GM10266 (cell line): Measurements from ENCODE around the gene GALM.

Source experiments
- DNase-seq: peaks from one replicate; pipeline ENCODE4 v3.0.0; 2012; ENCODE audit errors: extremely low spot score
- CTCF ChIP-seq: IDR thresholded peaks from 2 replicates; pipeline ENCODE4 v1.5.1; 2012; ENCODE audit warnings: mild to moderate bottlenecking, low read depth; ENCODE audit not compliant: control insufficient read depth, insufficient read depth; ENCODE audit errors: missing control alignments

GALM gene

GRCh38 chr2:38665854-38666555 lies at the start of gene GALM:
TSS of gene GALM (plus strand) at chr2:38666114. CDS start at chr2:38666162, 48 bp downstream.
- peak; percentile 44 for DNase-seq
- no peak for TF ChIP-seq CTCF

GRCh38 chr2:38617301-38617700 lies 48.6 kb upstream of the GALM start:
- DNase-seq, result no peak
- no peak for TF ChIP-seq CTCF

GRCh38 chr2:38619458-38620164 lies 46.3 kb upstream of the GALM start:
- peak; percentile 32 for DNase-seq

GRCh38 chr2:38620282-38620977 lies 45.5 kb upstream of the GALM start:
- no peak for DNase-seq
- TF ChIP-seq CTCF, result no peak

More at GRCh38 chr2:38619458-38620164, 46.3 kb upstream of the GALM start:
- no peak for TF ChIP-seq CTCF

GRCh38 chr2:38621018-38621417 lies 44.9 kb upstream of the GALM start:
- no peak for TF ChIP-seq CTCF
- no peak for DNase-seq

- no peak for DNase-seq
- TF ChIP-seq CTCF, result no peak
Measured at GRCh38 chr2:38622210-38622609, 43.7 kb upstream of the GALM start.
